ENCODE measurements around the gene UBE2G2.

DNA sequence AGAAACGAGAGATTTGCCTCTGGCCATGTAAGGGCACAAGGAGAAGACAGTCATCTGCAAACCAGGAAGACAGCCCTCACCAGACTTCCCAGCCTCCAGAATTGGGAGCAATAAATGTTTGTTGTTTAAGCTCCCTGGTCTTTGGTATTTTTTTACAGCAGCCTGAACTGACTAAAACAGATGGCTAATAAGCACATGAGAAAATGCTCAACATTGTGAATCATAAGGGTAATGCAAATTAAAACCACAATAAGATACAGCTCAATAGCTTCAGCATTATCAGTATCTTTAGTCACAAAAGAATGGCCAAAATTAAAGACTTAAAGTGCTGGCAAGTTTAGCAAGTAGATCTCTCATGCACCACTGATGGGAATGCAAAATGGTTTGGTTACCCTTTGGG, 11.7 kb downstream of the UBE2G2 start:
- TF ChIP-seq, protein P1, sequence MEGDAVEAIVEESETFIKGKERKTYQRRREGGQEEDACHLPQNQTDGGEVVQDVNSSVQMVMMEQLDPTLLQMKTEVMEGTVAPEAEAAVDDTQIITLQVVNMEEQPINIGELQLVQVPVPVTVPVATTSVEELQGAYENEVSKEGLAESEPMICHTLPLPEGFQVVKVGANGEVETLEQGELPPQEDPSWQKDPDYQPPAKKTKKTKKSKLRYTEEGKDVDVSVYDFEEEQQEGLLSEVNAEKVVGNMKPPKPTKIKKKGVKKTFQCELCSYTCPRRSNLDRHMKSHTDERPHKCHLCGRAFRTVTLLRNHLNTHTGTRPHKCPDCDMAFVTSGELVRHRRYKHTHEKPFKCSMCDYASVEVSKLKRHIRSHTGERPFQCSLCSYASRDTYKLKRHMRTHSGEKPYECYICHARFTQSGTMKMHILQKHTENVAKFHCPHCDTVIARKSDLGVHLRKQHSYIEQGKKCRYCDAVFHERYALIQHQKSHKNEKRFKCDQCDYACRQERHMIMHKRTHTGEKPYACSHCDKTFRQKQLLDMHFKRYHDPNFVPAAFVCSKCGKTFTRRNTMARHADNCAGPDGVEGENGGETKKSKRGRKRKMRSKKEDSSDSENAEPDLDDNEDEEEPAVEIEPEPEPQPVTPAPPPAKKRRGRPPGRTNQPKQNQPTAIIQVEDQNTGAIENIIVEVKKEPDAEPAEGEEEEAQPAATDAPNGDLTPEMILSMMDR (conservative IDR thresholded peaks at IDR 0.05), result no peak
- no peak for TF ChIP-seq ZFX (IDR thresholded peaks at IDR 0.05)
